Measurements from ENCODE around the gene DOK7. TPM values are rescaled to one million over a fixed set of nuclear protein-coding genes. Genes with fewer than 3 reads are reported as not detected.

The DOK7 gene
- total RNA-seq, 2 donors from 2014 or later: 8.2 to 16.4 TPM

DNA sequence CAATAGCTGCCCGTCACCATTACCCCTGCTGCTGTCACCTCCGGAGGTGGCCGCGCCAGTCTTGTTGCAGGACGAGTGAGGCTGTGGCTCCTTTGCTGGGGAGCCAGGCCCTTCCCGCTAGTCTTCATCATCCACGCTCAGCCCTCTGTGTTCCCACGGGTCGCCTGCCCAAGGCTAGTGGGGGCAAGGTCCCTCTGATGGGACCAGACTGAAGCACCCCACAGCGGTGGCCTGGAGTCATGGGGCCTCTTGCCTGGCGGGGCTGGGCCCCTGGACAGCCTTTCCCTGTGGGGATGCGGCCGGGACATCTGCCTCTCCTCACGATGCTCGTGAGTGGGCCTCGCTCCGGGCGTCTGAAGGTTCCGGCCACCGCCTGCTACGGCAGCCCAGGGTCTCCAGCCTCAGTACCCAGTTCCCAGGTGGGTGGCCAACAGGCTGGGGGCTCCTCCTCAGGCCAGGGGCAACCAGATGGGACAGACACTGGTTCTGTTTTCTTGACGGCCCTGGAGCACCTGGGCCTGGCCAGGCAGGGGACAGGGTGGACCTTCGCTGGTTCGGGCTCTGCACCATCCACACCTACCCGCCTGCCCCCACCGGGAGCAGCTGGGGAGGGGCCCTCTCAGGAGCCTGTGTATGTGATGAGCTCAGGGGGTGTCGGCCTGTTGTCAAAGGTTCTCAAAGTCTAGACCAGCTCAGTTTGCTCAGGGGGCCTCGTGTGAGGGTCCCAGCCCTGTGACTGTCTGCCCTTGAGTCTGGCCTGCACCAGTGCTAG is 32.3 kb downstream of the DOK7 start:
- no peaks in the 10 kb centered on the region for H3K36me3 ChIP-seq
- H3K27ac ChIP-seq: no peak overlapping the region
- no peaks in the 10 kb centered on the region for H3K27me3 ChIP-seq (replicated peaks; ENCODE audit: insufficient read depth)
- H3K9me3 ChIP-seq: no peaks in the 10 kb centered on the region
- H3K4me3 ChIP-seq: no peak overlapping the region
- no peaks in the 10 kb centered on the region for H3K4me1 ChIP-seq (replicated peaks)
- intact Hi-C loops (cut with DNase I): no loop called here
- TF ChIP-seq POLR2A (IDR thresholded peaks at IDR 0.05) (no peak), POLR2AphosphoS5 (IDR thresholded peaks at IDR 0.05) (no peak)
- TF ChIP-seq, protein P1, sequence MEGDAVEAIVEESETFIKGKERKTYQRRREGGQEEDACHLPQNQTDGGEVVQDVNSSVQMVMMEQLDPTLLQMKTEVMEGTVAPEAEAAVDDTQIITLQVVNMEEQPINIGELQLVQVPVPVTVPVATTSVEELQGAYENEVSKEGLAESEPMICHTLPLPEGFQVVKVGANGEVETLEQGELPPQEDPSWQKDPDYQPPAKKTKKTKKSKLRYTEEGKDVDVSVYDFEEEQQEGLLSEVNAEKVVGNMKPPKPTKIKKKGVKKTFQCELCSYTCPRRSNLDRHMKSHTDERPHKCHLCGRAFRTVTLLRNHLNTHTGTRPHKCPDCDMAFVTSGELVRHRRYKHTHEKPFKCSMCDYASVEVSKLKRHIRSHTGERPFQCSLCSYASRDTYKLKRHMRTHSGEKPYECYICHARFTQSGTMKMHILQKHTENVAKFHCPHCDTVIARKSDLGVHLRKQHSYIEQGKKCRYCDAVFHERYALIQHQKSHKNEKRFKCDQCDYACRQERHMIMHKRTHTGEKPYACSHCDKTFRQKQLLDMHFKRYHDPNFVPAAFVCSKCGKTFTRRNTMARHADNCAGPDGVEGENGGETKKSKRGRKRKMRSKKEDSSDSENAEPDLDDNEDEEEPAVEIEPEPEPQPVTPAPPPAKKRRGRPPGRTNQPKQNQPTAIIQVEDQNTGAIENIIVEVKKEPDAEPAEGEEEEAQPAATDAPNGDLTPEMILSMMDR (IDR thresholded peaks at IDR 0.05): no peak
- no peak for DNase-seq (ENCODE audit: low spot score)
- 66% methylated on average over 13 of the region's 28 CpGs for WGBS

DNA sequence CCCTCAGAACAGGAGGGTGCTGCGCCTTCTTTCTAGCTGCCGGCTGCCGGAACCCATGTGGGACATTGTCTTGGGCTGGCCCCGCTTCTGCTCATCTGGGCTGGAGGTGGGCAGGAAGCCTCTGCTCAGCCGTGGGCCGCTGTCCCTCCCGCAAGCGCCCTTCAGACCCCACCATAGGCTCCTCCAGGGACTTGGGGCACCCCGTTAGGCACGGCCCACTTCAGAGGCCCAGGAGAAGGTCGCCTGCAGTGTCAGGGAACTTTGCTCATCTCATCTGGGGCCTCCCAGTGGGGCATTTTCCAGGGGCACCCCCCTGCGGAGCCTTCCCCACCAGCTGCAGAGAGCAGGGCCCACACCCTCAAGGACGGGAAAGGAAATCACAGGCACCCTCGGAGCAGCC is 32.9 kb downstream of the DOK7 start:
- no peak for DNase-seq (ENCODE audit: low spot score)
- WGBS: 80% methylated on average over 12 of the region's 14 CpGs
- TF ChIP-seq POLR2AphosphoS5 (IDR thresholded peaks at IDR 0.05) (no peak), POLR2A (IDR thresholded peaks at IDR 0.05) (no peak)
- TF ChIP-seq, protein P1 (IDR thresholded peaks at IDR 0.05): no peak
- intact Hi-C loops (cut with DNase I): no loop called here
- Histone ChIP-seq H3K36me3 (no peaks in the 10 kb centered on the region), H3K27me3 (replicated peaks; ENCODE audit: insufficient read depth) (no peaks in the 10 kb centered on the region), H3K9me3 (no peaks in the 10 kb centered on the region), H3K4me3 (no peak overlapping the region), H3K27ac (no peak overlapping the region), H3K4me1 (replicated peaks) (no peaks in the 10 kb centered on the region)

DNA sequence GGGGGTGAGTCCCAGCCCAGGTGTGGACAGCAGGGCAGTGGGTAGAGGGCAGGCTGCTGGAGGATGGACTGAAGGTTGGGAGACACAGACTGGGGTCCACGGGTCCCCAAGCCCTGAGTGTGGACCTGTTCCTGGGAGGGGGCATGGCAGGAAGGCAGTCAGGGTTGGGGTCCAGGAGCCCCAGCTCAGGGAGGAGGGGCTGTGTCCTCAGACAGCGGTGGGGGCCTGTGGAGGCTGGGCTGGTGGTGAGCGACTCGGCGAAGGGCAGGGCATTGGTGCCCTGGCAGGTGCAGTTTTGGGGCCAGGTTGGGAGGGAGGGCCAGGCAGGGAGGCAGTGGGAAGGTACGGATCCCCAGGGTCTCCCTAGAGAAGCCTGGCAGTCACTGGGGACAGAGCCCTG is 34.0 kb downstream of the DOK7 start:
- Histone ChIP-seq H3K36me3 (no peaks in the 10 kb centered on the region), H3K27ac (no peak overlapping the region), H3K9me3 (no peaks in the 10 kb centered on the region), H3K27me3 (replicated peaks; ENCODE audit: insufficient read depth) (no peaks in the 10 kb centered on the region), H3K4me3 (no peak overlapping the region), H3K4me1 (replicated peaks) (no peaks in the 10 kb centered on the region)
- intact Hi-C loops (cut with DNase I): no loop called here
- 91% methylated on average over 6 of the region's 6 CpGs for WGBS
- no peak for TF ChIP-seq POLR2A (IDR thresholded peaks at IDR 0.05)
- no peak for TF ChIP-seq POLR2AphosphoS5 (IDR thresholded peaks at IDR 0.05)
- TF ChIP-seq, protein P1 (IDR thresholded peaks at IDR 0.05): no peak
- DNase-seq (ENCODE audit: low spot score): no peak

- 75% methylated on average over 20 of the region's 24 CpGs for WGBS
- no peak overlapping the region for H3K27ac ChIP-seq
- intact Hi-C loops (cut with DNase I): no loop called here
Observed at GRCh38 chr4:3497523-3498389, 34.6 kb downstream of the DOK7 start.

More at GRCh38 chr4:3497523-3498389, 34.6 kb downstream of the DOK7 start:
- DNase-seq (ENCODE audit: low spot score): no peak
- Histone ChIP-seq H3K9me3 (no peaks in the 10 kb centered on the region), H3K4me1 (replicated peaks) (no peaks in the 10 kb centered on the region), H3K36me3 (no peaks in the 10 kb centered on the region), H3K4me3 (no peak overlapping the region), H3K27me3 (replicated peaks; ENCODE audit: insufficient read depth) (no peaks in the 10 kb centered on the region)
- TF ChIP-seq POLR2A (IDR thresholded peaks at IDR 0.05) (no peak), POLR2AphosphoS5 (IDR thresholded peaks at IDR 0.05) (no peak)
- TF ChIP-seq, protein P1 (IDR thresholded peaks at IDR 0.05): no peak
